Measurements from ENCODE around the gene RBM41. TPM values are rescaled to one million over a fixed set of nuclear protein-coding genes. Genes with fewer than 3 reads are reported as not detected.
A peak's percentile ranks its signal among the peaks of the same experiment; 100 is the strongest.
"Not testable (repeated sequence)": the region's sequence is repeated elsewhere in the genome, so short reads cannot be mapped to it uniquely, and the experiment has no call there.

RBM41 gene
- 30.1 and 31.4 TPM in 2 replicates for total RNA-seq
- long read RNA-seq, transcript RBM41-201 (7 exons, 1,662 nt) = major isoform, 17 of 118 reads
- long read RNA-seq, partial matches to known transcripts = 68 of 118 reads
- long read RNA-seq, other reads (novel, unspliced or antisense) = 30 of 118 reads

GRCh38 chrX:107118322-107119147 lies at the start of gene RBM41:
RBM41 (minus strand) TSS chrX:107118822; CDS start chrX:107118773, 49 bp downstream.
- peak within 1 kb of the TSS; percentile 100 for H3K27ac Mint-ChIP-seq
- TF ChIP-seq, protein P1, sequence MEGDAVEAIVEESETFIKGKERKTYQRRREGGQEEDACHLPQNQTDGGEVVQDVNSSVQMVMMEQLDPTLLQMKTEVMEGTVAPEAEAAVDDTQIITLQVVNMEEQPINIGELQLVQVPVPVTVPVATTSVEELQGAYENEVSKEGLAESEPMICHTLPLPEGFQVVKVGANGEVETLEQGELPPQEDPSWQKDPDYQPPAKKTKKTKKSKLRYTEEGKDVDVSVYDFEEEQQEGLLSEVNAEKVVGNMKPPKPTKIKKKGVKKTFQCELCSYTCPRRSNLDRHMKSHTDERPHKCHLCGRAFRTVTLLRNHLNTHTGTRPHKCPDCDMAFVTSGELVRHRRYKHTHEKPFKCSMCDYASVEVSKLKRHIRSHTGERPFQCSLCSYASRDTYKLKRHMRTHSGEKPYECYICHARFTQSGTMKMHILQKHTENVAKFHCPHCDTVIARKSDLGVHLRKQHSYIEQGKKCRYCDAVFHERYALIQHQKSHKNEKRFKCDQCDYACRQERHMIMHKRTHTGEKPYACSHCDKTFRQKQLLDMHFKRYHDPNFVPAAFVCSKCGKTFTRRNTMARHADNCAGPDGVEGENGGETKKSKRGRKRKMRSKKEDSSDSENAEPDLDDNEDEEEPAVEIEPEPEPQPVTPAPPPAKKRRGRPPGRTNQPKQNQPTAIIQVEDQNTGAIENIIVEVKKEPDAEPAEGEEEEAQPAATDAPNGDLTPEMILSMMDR (IDR thresholded peaks at IDR 0.05; ENCODE audit: unreplicated experiment) = no peak
- H3K4me3 Mint-ChIP-seq (ENCODE audit: low read depth) = peak within 1 kb of the TSS; percentile 95
- H3K4me1 Mint-ChIP-seq (ENCODE audit: low read depth) = peaks cover 7% of the 10 kb centered on the region
- DNase-seq (ENCODE audit: low spot score, unreplicated experiment) = peak; percentile 23
- peaks cover 14% of the 10 kb centered on the region for H3K36me3 Mint-ChIP-seq (ENCODE audit: insufficient read depth)
- peaks cover 18% of the 10 kb centered on the region for H3K9me3 Mint-ChIP-seq (ENCODE audit: low read depth)
- no peaks in the 10 kb centered on the region for H3K27me3 Mint-ChIP-seq

- Mint-ChIP-seq H3K27me3 (no peaks in the 10 kb centered on the region), H3K4me3 (ENCODE audit: low read depth) (no peak overlapping the region), H3K27ac (no peak overlapping the region), H3K9me3 (ENCODE audit: low read depth) (peaks cover 31% of the 10 kb centered on the region), H3K4me1 (ENCODE audit: low read depth) (no peaks in the 10 kb centered on the region), H3K36me3 (ENCODE audit: insufficient read depth) (peaks cover 8% of the 10 kb centered on the region)
- no peak for DNase-seq (ENCODE audit: low spot score, unreplicated experiment)
- TF ChIP-seq, protein P1 (IDR thresholded peaks at IDR 0.05; ENCODE audit: unreplicated experiment) = no peak
These were observed 49.6 kb upstream of the RBM41 start for GRCh38 chrX:107168257-107168656.

DNA sequence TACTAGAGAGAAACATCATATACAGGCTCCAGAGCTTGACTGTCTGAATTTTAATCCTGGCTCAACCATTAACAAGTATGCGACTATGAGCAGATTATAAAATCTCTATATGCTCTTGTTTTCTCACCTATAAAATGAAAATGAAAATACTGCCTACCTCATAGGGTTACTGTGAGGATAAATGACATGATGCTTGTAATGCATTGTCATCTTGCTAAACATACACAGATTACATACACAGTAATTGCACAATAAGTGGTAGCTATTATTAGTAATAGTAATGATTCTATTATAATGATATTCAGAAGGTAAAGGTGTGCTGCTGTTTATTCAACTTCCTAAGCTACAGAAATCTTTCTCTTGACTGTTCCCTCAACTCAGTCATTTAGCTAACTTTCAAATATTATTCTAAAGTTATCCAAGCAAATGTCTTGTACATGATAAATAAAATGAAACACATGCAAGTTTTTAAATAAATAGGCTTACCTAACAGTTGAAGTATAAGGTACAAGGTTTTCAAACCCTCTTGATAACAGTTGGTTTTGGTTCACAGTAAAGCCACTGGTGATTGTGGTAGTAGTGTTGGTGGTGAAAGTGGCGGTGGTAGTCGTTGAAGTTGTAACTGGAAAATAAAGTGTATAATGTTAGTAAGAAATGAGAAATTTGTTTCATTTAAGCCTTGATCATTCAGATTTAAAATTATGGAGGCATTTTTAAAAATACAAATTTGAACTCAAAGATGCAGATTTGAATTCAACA lies 48.7 kb upstream of the RBM41 start:
- TF ChIP-seq, protein P1 (IDR thresholded peaks at IDR 0.05; ENCODE audit: unreplicated experiment) = no peak
- Mint-ChIP-seq H3K27me3 (no peaks in the 10 kb centered on the region), H3K36me3 (ENCODE audit: insufficient read depth) (peaks cover 9% of the 10 kb centered on the region), H3K27ac (no peak overlapping the region), H3K4me3 (ENCODE audit: low read depth) (no peak overlapping the region), H3K4me1 (ENCODE audit: low read depth) (no peaks in the 10 kb centered on the region), H3K9me3 (ENCODE audit: low read depth) (peaks cover 40% of the 10 kb centered on the region)
- DNase-seq (ENCODE audit: low spot score, unreplicated experiment) = no peak

DNA sequence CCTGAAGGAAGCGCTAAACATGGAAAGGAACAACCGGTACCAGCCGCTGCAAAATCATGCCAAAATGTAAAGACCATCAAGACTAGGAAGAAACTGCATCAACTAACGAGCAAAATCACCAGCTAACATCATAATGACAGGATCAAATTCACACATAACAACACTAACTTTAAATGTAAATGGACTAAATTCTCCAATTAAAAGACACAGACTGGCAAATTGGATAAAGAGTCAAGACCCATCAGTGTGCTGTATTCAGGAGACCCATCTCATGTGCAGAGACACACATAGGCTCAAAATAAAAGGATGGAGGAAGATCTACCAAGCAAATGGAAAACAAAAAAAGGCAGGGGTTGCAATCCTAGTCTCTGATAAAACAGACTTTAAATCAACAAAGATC lies 39.0 kb upstream of the RBM41 start:
- peaks cover 12% of the 10 kb centered on the region for H3K9me3 Mint-ChIP-seq (ENCODE audit: low read depth)
- not testable (repeated sequence) for H3K4me3 Mint-ChIP-seq (ENCODE audit: low read depth)

GRCh38 chrX:107155621-107156430 lies 37.2 kb upstream of the RBM41 start:
- not testable (repeated sequence) for H3K9me3 Mint-ChIP-seq (ENCODE audit: low read depth); H3K4me1 Mint-ChIP-seq (ENCODE audit: low read depth); H3K36me3 Mint-ChIP-seq (ENCODE audit: insufficient read depth); DNase-seq (ENCODE audit: low spot score, unreplicated experiment); H3K27me3 Mint-ChIP-seq
- Mint-ChIP-seq H3K27ac (peak overlapping the region; percentile 71), H3K4me3 (ENCODE audit: low read depth) (peak overlapping the region; percentile 75)

More for the DNA sequence above, 39.0 kb upstream of the RBM41 start:
- not testable (repeated sequence) for H3K36me3 Mint-ChIP-seq (ENCODE audit: insufficient read depth); H3K27ac Mint-ChIP-seq; H3K4me1 Mint-ChIP-seq (ENCODE audit: low read depth); H3K27me3 Mint-ChIP-seq; DNase-seq (ENCODE audit: low spot score, unreplicated experiment)

All from progenitor cell of endocrine pancreas (in vitro differentiated cells).